GM12878 (cell line): Measurements from ENCODE around the gene CHERP. TPM values are rescaled to one million over a fixed set of nuclear protein-coding genes. Genes with fewer than 3 reads are reported as not detected.
A peak's percentile ranks its signal among the peaks of the same experiment; 100 is the strongest.

ENCODE experiments used
- BMI1 ChIP-seq: fragments of 450-650 bp; IDR thresholded peaks from 2 replicates; pipeline ENCODE4 v1.6.1; 2016; ENCODE audit warnings: mild to moderate bottlenecking, moderate library complexity, borderline replicate concordance
- CEBPB ChIP-seq, 2 experiments: fragments of 150-350 bp in 1 of 2; IDR thresholded peaks; 2 replicates each; pipeline ENCODE4 v1.6.1; 2012 to 2014; ENCODE audit warnings: low read depth in 2 of 2, low read length in 2 of 2, borderline replicate concordance in 1 of 2, inconsistent platforms in 1 of 2
- CHD1 ChIP-seq: IDR thresholded peaks from 2 replicates; pipeline ENCODE4 v1.6.1; 2012; ENCODE audit warnings: low read depth, low read length, improper control_type of control experiment
- CHD2 ChIP-seq: IDR thresholded peaks from 2 replicates; pipeline ENCODE4 v1.6.1; 2011; ENCODE audit warnings: low read depth, low read length, improper control_type of control experiment, borderline replicate concordance
- CUX1 ChIP-seq: IDR thresholded peaks from 2 replicates; pipeline ENCODE4 v1.6.1; 2012; ENCODE audit warnings: improper control_type of control experiment, low read depth, low read length; ENCODE audit not compliant: insufficient replicate concordance
- DPF2 ChIP-seq: fragments of 450-650 bp; IDR thresholded peaks from 2 replicates; pipeline ENCODE4 v1.6.1; 2017; ENCODE audit warnings: mild to moderate bottlenecking
- E2F4 ChIP-seq: IDR thresholded peaks from 2 replicates; pipeline ENCODE4 v1.6.1; 2012; ENCODE audit warnings: low read depth, low read length, improper control_type of control experiment
- EP300 ChIP-seq, 2 experiments: fragments of 150-350 bp in 1 of 2; IDR thresholded peaks; 2 replicates each; pipeline ENCODE4 v1.6.1; 2011 to 2012; ENCODE audit warnings: low read depth in 2 of 2, low read length in 2 of 2, borderline replicate concordance in 1 of 2, improper control_type of control experiment in 1 of 2, inconsistent platforms in 1 of 2; ENCODE audit not compliant: control insufficient read depth in 1 of 2
- FOXM1 ChIP-seq: IDR thresholded peaks from 2 replicates; pipeline ENCODE4 v1.6.1; 2012; ENCODE audit warnings: low read depth, mild to moderate bottlenecking, inconsistent platforms, low read length, moderate library complexity
- HCFC1 ChIP-seq: fragments of 150-350 bp; IDR thresholded peaks from 2 replicates; pipeline ENCODE4 v1.6.1; 2014; ENCODE audit warnings: low read length
- HDAC6 ChIP-seq: fragments of 200-600 bp; sonication (generic); IDR thresholded peaks from one replicate; pipeline ENCODE4 v1.8.0; 2017; ENCODE audit warnings: antibody characterized with exemption; ENCODE audit not compliant: unreplicated experiment
- IRF3 ChIP-seq: fragments of 450-650 bp; IDR thresholded peaks from 2 replicates; pipeline ENCODE4 v1.6.1; 2014; ENCODE audit warnings: mild to moderate bottlenecking
- MTA2 ChIP-seq: fragments of 450-650 bp; IDR thresholded peaks from 2 replicates; pipeline ENCODE4 v1.6.1; 2016; ENCODE audit warnings: low read depth, mild to moderate bottlenecking, moderate library complexity
- MTA3 ChIP-seq: IDR thresholded peaks from 2 replicates; pipeline ENCODE4 v1.6.1; 2012; ENCODE audit warnings: low read length, inconsistent platforms, borderline replicate concordance
- NFIC ChIP-seq: IDR thresholded peaks from 2 replicates; pipeline ENCODE4 v1.6.1; 2012; ENCODE audit warnings: low read depth, mild to moderate bottlenecking, inconsistent platforms, low read length, moderate library complexity
- NR2C2 ChIP-seq: IDR thresholded peaks from 2 replicates; pipeline ENCODE4 v1.6.1; 2011; ENCODE audit warnings: borderline replicate concordance, low read depth; ENCODE audit not compliant: control insufficient read depth, insufficient read length
- RB1 ChIP-seq: fragments of 450-650 bp; formaldehyde crosslinking; IDR thresholded peaks from 2 replicates; pipeline ENCODE4 v1.6.1; 2017; ENCODE audit warnings: mild to moderate bottlenecking, borderline replicate concordance
- RELA ChIP-seq: fragments of 450-650 bp; IDR thresholded peaks from 2 replicates; pipeline ENCODE4 v1.8.0; 2014; ENCODE audit warnings: borderline replicate concordance; ENCODE audit not compliant: partially characterized antibody
- SMAD1 ChIP-seq: fragments of 450-650 bp; IDR thresholded peaks from 2 replicates; pipeline ENCODE4 v1.6.1; 2018; ENCODE audit warnings: mild to moderate bottlenecking, low read depth; ENCODE audit not compliant: partially characterized antibody
- SREBF1 ChIP-seq: IDR thresholded peaks from 2 replicates; pipeline ENCODE4 v1.6.1; 2012; ENCODE audit warnings: mild to moderate bottlenecking, low read length
- SREBF2 ChIP-seq: IDR thresholded peaks from 2 replicates; pipeline ENCODE4 v1.6.1; 2012; ENCODE audit warnings: mild to moderate bottlenecking, low read length
- WRNIP1 ChIP-seq: IDR thresholded peaks from 2 replicates; pipeline ENCODE4 v1.6.1; 2011; ENCODE audit warnings: low read depth, low read length, improper control_type of control experiment, borderline replicate concordance
- YBX1 ChIP-seq: fragments of 450-650 bp; IDR thresholded peaks from 2 replicates; pipeline ENCODE4 v1.6.1; 2016; ENCODE audit warnings: antibody characterized with exemption
- ZNF207 ChIP-seq: fragments of 450-650 bp; IDR thresholded peaks from 2 replicates; pipeline ENCODE4 v1.6.1; 2014; ENCODE audit warnings: antibody characterized with exemption, mild to moderate bottlenecking, borderline replicate concordance
- polyA plus RNA-seq, 11 experiments: library from polyadenylated mRNA; depleted of rRNA in 4 of 11; unstranded in 6 of 11; stranded (reverse) in 5 of 11; fragments of >200 nt; fragmentation: Nextera tagmentation in 4 of 11; fragmentation: Illumina TruSeq in 1 of 11; extraction: Ambion mirVana in 4 of 11; extraction: Trizol in 1 of 11; gene quantifications; 1 replicate in 1 of 11; 2 replicates in 10 of 11; pipeline versions ENCODE4 v1.2.1 to v1.2.3, GENCODE V29; 2011 to 2016; ENCODE audit warnings: inconsistent platforms in 2 of 11, missing spikeins in 2 of 11, low read depth in 1 of 11
- total RNA-seq, 4 experiments: library from RNA; depleted of rRNA in 3 of 4; stranded (reverse); fragments of >200 nt in 3 of 4; fragmentation: Illumina TruSeq in 1 of 4; extraction: Trizol in 1 of 4; gene quantifications; 2 replicates each; pipeline versions ENCODE4 v1.2.1 to v1.2.3, GENCODE V29; 2013 to 2021

CHERP gene
- total and polyA plus RNA-seq, 10 of the 15 experiments (the other 5 are each of a cell fraction or from before 2014, with no cell fraction given) = 0.66 to 65.3 (median 12.2) TPM

GRCh38 chr19:16495982-16496612, 46.1 kb downstream of the CHERP start, which contains the start of the genes C19orf44 and CALR3 (continued):
- TF ChIP-seq E2F4 (no peak), ZNF207 (peak; percentile 28; the same call in 1 of the 2 replicates), CEBPB (IDR thresholded peaks at IDR 0.05; ENCODE audit: borderline replicate concordance in 1 of 2, low read depth in 2 of 2, low read length in 2 of 2) (no peak), BMI1 (peak; percentile 99), EP300 (IDR thresholded peaks at IDR 0.05; ENCODE audit: borderline replicate concordance in 1 of 2, control insufficient read depth in 1 of 2, low read depth in 2 of 2, low read length in 2 of 2) (no peak), CHD2 (peak; percentile 95), CHD1 (no peak), FOXM1 (no peak), RELA (no peak), IRF3 (peak; percentile 76; the same call in 1 of the 2 replicates), CUX1 (no peak), MTA3 (no peak), SMAD1 (peak; percentile 35), YBX1 (no peak), RB1 (no peak; the same call in 1 of the 2 replicates), HDAC6 (no peak), NR2C2 (no peak), SREBF2 (no peak), DPF2 (no peak), NFIC (no peak), SREBF1 (peak; percentile 77), WRNIP1 (no peak), MTA2 (no peak; the same call in 1 of the 2 replicates), HCFC1 (peak; percentile 99)
